ENCODE measurements around the gene INPP5J.
A peak's percentile ranks its signal among the peaks of the same experiment; 100 is the strongest.
"Not testable (repeated sequence)": the region's sequence is repeated elsewhere in the genome, so short reads cannot be mapped to it uniquely, and the experiment has no call there.

INPP5J gene

GRCh38 chr22:31087744-31088215 is 35.0 kb upstream of the INPP5J start:
- DNase-seq, result no peak

GRCh38 chr22:31088233-31088986 is 34.4 kb upstream of the INPP5J start:
- no peak for DNase-seq

GRCh38 chr22:31089160-31090100 is 33.3 kb upstream of the INPP5J start:
- DNase-seq, result peak; percentile 47

- DNase-seq, result no peak
These were observed 32.3 kb upstream of the INPP5J start for GRCh38 chr22:31090217-31091085.

GRCh38 chr22:31091106-31091975 is 31.4 kb upstream of the INPP5J start:
- no peak for DNase-seq

- no peak for DNase-seq
These were observed 30.6 kb upstream of the INPP5J start for GRCh38 chr22:31092161-31092560.

- no peak for DNase-seq
These were observed 29.5 kb upstream of the INPP5J start for GRCh38 chr22:31093086-31093850.

- DNase-seq, result no peak
These were observed 28.7 kb upstream of the INPP5J start for GRCh38 chr22:31094021-31094551.

- no peak for DNase-seq
These were observed 28.0 kb upstream of the INPP5J start for GRCh38 chr22:31094741-31095140.

GRCh38 chr22:31095637-31096249 is 27.0 kb upstream of the INPP5J start:
- DNase-seq, result no peak

- no peak for DNase-seq
These were observed 26.0 kb upstream of the INPP5J start for GRCh38 chr22:31096657-31097279.

GRCh38 chr22:31097539-31097938 is 25.2 kb upstream of the INPP5J start:
- not testable (repeated sequence) for DNase-seq

- no peak for DNase-seq
These were observed 24.7 kb upstream of the INPP5J start for GRCh38 chr22:31097941-31098631.

GRCh38 chr22:31098632-31099110 is 24.1 kb upstream of the INPP5J start:
- DNase-seq, result no peak

- no peak for DNase-seq
These were observed 23.4 kb upstream of the INPP5J start for GRCh38 chr22:31099386-31099785.

- no peak for DNase-seq
These were observed 22.7 kb upstream of the INPP5J start for GRCh38 chr22:31099841-31100761.

GRCh38 chr22:31100762-31101525 is 21.8 kb upstream of the INPP5J start:
- DNase-seq, result no peak
